MM.1S (cell line): ENCODE results near the gene PLD3.

Experiments used
- EZH2 ChIP-seq: fragments of 300-600 bp; sonication (generic); optimal IDR thresholded peaks from 2 replicates; pipeline ENCODE3; 2017; ENCODE audit warnings: low read depth, mild to moderate bottlenecking, antibody characterized with exemption, low read length, mixed read lengths
- TF ChIP-seq, protein P1 (sequence below): fragments of 300-600 bp; sonication (generic); IDR thresholded peaks from 2 replicates; pipeline ENCODE4 v1.5.1; 2016; ENCODE audit warnings: antibody characterized with exemption, low read length, mixed read lengths

DNA sequence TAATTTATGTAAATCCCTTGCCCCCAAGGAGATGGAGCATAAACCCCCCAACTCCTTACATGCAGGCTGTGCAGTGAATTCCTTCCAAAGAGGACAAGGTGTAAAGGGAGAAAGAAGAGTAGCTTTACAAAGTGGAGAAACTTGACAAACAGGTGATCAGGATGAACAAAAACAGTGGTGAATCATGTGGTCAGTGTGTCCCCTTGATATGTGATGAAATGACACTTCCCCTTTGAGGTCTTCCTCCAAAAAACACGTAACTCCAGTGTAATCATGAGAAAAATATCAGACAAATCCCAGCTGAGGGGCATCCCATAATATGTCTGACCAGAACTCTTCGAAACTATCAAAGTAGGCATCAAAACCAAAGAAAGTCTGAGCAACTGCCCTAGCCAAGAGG lies 33.8 kb upstream of the PLD3 start:
- TF ChIP-seq, protein P1, sequence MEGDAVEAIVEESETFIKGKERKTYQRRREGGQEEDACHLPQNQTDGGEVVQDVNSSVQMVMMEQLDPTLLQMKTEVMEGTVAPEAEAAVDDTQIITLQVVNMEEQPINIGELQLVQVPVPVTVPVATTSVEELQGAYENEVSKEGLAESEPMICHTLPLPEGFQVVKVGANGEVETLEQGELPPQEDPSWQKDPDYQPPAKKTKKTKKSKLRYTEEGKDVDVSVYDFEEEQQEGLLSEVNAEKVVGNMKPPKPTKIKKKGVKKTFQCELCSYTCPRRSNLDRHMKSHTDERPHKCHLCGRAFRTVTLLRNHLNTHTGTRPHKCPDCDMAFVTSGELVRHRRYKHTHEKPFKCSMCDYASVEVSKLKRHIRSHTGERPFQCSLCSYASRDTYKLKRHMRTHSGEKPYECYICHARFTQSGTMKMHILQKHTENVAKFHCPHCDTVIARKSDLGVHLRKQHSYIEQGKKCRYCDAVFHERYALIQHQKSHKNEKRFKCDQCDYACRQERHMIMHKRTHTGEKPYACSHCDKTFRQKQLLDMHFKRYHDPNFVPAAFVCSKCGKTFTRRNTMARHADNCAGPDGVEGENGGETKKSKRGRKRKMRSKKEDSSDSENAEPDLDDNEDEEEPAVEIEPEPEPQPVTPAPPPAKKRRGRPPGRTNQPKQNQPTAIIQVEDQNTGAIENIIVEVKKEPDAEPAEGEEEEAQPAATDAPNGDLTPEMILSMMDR, result no peak
- TF ChIP-seq EZH2, result no peak
